Measurements from ENCODE around the gene TGFBI.

Gene TGFBI

GRCh38 chr5:136086783-136087566 lies 58.2 kb downstream of the TGFBI start:
- no peak for DNase-seq (ENCODE audit: low read depth in 1 of 2, low spot score in 1 of 2)

- no peak for DNase-seq (ENCODE audit: low read depth in 1 of 2, low spot score in 1 of 2)
These were observed 59.4 kb downstream of the TGFBI start for GRCh38 chr5:136087961-136088871.

- DNase-seq (ENCODE audit: low read depth in 1 of 2, low spot score in 1 of 2) = no peak
These were observed 61.0 kb downstream of the TGFBI start for GRCh38 chr5:136089791-136090190.

- DNase-seq (ENCODE audit: low read depth in 1 of 2, low spot score in 1 of 2) = no peak
These were observed 61.5 kb downstream of the TGFBI start for GRCh38 chr5:136090319-136090718.

GRCh38 chr5:136094189-136094912 lies 65.6 kb downstream of the TGFBI start:
- no peak for DNase-seq (ENCODE audit: low read depth in 1 of 2, low spot score in 1 of 2)

- DNase-seq (ENCODE audit: low read depth in 1 of 2, low spot score in 1 of 2) = no peak
These were observed 66.3 kb downstream of the TGFBI start for GRCh38 chr5:136094913-136095641.

DNA sequence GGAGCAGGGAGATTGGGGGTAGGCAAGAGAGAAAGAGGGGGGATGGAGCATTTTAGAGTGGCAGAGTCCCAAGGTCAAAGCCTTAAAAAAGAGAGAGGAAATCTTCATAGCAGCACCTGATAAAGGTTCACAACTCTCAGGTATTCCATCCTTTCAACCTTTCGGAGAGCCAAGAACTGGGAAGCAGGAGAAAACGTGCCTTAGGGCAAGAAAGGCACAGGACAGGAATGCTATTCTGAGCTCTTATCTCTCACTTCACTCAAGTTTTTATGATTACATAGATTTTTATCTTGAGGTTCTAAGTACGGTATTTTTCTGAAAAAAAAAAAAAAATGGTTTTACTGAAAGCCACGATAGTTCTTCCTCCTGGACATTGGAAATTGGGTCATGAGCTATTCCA lies 69.4 kb downstream of the TGFBI start:
- DNase-seq (ENCODE audit: low read depth in 1 of 2, low spot score in 1 of 2) = no peak

DNA sequence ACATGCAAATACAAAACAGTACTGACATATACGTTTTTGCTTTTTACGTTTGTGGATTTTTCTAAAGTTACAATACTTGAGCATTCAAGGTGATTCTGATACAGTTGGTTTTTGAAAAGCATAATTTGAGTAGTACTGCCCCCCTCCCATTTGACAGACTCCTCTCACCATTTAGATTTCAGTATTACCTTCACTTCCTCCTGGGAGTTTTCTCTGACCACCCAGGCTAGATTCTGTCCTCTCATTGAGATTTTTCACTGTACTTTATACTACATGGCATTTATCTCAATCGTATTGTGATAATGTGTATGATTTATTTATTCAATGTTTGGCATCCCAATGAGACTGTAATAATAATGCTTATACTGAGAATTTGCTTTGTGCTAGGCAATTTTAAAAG lies 71.1 kb downstream of the TGFBI start:
- no peak for DNase-seq (ENCODE audit: low read depth in 1 of 2, low spot score in 1 of 2)

- DNase-seq (ENCODE audit: low read depth in 1 of 2, low spot score in 1 of 2) = no peak
These were observed 73.1 kb downstream of the TGFBI start for GRCh38 chr5:136101884-136102283.

DNA sequence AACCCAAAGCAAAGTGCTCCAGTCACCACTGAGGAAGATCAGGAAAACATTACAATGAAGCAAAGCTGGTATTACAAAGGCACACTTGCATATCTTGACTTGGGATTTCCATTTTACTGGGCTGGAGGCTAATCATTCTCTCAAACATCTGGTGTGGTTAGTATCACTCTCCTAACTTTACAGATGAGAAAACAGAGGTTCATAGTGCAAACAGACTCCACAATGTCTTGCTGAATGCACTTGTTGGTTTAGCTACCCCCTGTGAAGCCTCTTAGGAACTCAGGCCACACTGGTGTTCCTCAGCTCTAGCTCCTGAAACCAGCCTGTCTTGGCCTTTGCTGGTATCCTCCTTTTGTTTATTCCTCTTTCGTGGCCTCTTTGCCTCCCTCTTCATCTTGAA lies 74.3 kb downstream of the TGFBI start:
- DNase-seq (ENCODE audit: low read depth in 1 of 2, low spot score in 1 of 2) = no peak

DNA sequence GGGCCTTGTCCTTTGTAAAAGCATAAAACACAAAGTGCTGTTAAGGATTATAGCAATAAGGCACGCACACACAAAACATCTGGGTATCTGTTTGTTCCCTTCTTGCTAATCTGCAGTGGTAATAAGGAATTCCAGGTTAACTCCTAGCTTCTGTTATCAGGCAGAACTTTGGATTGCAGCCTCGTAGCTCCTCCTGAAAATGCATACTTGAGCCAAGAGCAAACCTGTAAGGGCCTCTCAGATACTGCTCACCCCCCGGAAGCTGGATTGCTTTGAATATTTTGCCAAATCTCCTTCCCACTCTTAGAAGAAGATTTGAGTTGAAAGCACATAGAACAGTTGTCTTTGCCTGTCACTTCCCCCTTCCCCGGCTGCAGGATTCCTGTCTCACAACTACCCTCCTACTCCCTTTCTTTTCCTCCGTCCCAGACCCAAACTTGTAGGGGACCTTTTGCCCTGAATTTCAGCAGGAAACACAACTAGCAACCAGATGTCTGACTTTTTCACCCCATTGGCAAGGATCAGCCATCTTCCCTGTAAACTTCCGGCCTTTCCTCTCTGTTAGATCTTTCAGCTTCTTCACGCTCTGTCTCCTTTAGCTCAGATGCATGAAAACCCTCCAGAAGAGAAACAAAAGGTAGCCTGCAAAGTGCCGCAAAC lies 75.6 kb downstream of the TGFBI start:
- no peak for DNase-seq (ENCODE audit: low read depth in 1 of 2, low spot score in 1 of 2)

- DNase-seq (ENCODE audit: low read depth in 1 of 2, low spot score in 1 of 2) = no peak
These were observed 77.7 kb downstream of the TGFBI start for GRCh38 chr5:136106351-136107031.

GRCh38 chr5:136108180-136108611 lies 79.4 kb downstream of the TGFBI start:
- no peak for DNase-seq (ENCODE audit: low read depth in 1 of 2, low spot score in 1 of 2)

DNA sequence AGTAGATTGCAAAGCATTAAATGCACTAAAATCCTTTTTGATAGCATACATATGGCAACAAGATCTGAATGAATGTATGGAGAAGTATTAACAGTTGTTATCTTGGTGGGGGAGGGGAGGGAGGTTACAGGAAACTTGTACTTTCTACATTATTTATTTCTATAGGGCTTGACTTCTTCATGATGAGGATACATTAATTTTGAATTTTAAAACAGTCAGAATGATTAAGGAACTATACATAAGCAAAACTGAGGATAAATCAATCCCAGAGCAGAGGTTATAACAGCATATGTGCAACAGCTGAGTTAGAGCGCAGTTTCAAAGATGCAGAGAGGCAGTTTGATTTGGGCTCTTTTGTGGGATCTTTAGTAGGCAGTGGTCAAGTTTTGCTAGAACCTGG lies 80.0 kb downstream of the TGFBI start:
- no peak for DNase-seq (ENCODE audit: low read depth in 1 of 2, low spot score in 1 of 2)

DNA sequence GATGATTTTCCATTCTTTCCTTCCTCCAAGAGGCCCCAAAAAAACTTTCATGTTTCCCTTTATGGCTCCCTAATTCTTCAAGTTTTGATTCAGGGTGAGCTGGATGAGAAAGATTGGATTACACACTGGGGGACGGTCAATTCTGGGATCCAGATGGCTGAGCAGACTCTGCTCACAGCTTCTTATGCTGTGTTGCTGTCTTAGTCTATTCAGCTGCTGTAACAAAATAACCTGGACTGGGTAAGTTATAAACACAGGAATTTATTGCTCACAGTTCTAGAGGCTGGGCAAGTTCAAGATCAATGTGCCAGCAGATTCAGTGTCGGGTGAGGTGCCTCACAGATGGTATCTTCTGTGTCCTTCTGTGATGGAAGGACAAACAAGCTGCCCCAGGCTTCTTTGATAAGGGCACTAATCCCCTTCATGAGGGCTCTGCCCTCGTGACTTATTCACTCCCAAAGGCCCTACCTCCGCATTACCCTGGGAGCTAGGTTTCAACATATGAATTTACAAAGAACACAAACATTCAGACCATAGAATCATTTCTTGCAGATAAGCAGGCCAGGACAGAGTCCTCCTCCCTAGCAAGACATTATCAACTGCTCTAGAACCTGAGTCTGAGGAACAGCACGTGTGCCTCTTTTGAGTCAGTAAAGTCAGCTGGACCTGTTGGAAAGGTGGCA lies 80.8 kb downstream of the TGFBI start:
- DNase-seq (ENCODE audit: low read depth in 1 of 2, low spot score in 1 of 2) = no peak
